ENCODE results near the gene CPSF2. TPM values are rescaled to one million over a fixed set of nuclear protein-coding genes. Genes with fewer than 3 reads are reported as not detected.
"Not testable (repeated sequence)": the region's sequence is repeated elsewhere in the genome, so short reads cannot be mapped to it uniquely, and the experiment has no call there.

Gene CPSF2
- total RNA-seq, 1 experiment from 2014 or later, result 116 TPM

- DNase-seq (ENCODE audit: unreplicated experiment), result no peak
- CTCF ChIA-PET, result interaction anchor here (0.6 kb wide), 1 partner anchor 365 kb away, joined by 3 read pairs; no protein-coding TSS in a partner anchor
- Mint-ChIP-seq H3K4me3 (ENCODE audit: unreplicated experiment) (no peak overlapping the region), H3K27me3 (ENCODE audit: insufficient read depth, unreplicated experiment) (no peaks in the 10 kb centered on the region), H3K9me3 (ENCODE audit: unreplicated experiment) (peaks cover 7% of the 10 kb centered on the region), H3K36me3 (ENCODE audit: insufficient read depth, unreplicated experiment) (no peaks in the 10 kb centered on the region), H3K4me1 (ENCODE audit: insufficient read depth, unreplicated experiment) (no peaks in the 10 kb centered on the region), H3K27ac (ENCODE audit: low read depth, unreplicated experiment) (no peak overlapping the region)
- BruUV-seq (replicated peaks), result no TSS peak
- intact Hi-C loops (cut with micrococcal nuclease), result no loop called here
- TF ChIP-seq CTCF (IDR thresholded peaks at IDR 0.05; ENCODE audit: unreplicated experiment), result no peak
- POLR2A ChIA-PET, result no interaction called here
Measured at GRCh38 chr14:92185559-92185958, 63.8 kb downstream of the CPSF2 start.

GRCh38 chr14:92187616-92188015, 65.8 kb downstream of the CPSF2 start:
- H3K4me1 Mint-ChIP-seq (ENCODE audit: insufficient read depth, unreplicated experiment); DNase-seq (ENCODE audit: unreplicated experiment); H3K27ac Mint-ChIP-seq (ENCODE audit: low read depth, unreplicated experiment); intact Hi-C loops (cut with micrococcal nuclease); CTCF ChIA-PET; BruUV-seq (replicated peaks); H3K27me3 Mint-ChIP-seq (ENCODE audit: insufficient read depth, unreplicated experiment); H3K36me3 Mint-ChIP-seq (ENCODE audit: insufficient read depth, unreplicated experiment); H3K4me3 Mint-ChIP-seq (ENCODE audit: unreplicated experiment); H3K9me3 Mint-ChIP-seq (ENCODE audit: unreplicated experiment): not testable (repeated sequence)
- POLR2A ChIA-PET, result interaction anchor here (0.6 kb wide), 1 partner anchor 66 kb away, joined by 3 read pairs; the partner anchor contains the start of genes CPSF2 and NDUFB1

- Mint-ChIP-seq H3K27ac (ENCODE audit: low read depth, unreplicated experiment) (no peak overlapping the region), H3K4me3 (ENCODE audit: unreplicated experiment) (no peak overlapping the region), H3K36me3 (ENCODE audit: insufficient read depth, unreplicated experiment) (no peaks in the 10 kb centered on the region), H3K27me3 (ENCODE audit: insufficient read depth, unreplicated experiment) (no peaks in the 10 kb centered on the region), H3K4me1 (ENCODE audit: insufficient read depth, unreplicated experiment) (no peaks in the 10 kb centered on the region), H3K9me3 (ENCODE audit: unreplicated experiment) (peaks cover 7% of the 10 kb centered on the region)
- BruUV-seq (replicated peaks), result no TSS peak
- no peak for TF ChIP-seq CTCF (IDR thresholded peaks at IDR 0.05; ENCODE audit: unreplicated experiment)
- CTCF ChIA-PET, result no interaction called here
- intact Hi-C loops (cut with micrococcal nuclease), result no loop called here
- DNase-seq (ENCODE audit: unreplicated experiment), result no peak
- POLR2A ChIA-PET, result interaction anchor here (0.9 kb wide), 1 partner anchor 18 kb away, joined by 4 read pairs; no protein-coding TSS in a partner anchor
Measured at GRCh38 chr14:92190768-92191167, 69.0 kb downstream of the CPSF2 start.

DNA sequence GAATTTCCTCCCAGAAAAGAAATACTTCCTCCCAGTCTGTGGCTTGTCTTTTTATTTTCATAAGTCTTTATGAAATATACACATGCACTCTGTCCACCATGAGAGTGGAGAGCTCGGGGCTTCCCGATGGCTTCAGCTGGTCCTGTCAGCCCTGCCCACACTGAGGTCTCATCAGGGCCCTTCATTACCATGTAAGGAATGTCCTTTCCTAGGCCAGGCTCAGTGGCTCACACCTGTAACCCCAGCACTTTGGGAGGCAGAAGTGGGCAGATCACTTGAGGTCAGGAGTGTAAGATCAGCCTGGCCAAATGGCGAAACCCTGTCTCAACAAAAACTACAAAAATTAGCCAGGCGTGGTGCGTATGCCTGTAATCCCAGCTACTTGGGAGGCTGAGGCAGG, 77.0 kb downstream of the CPSF2 start:
- H3K9me3 Mint-ChIP-seq (ENCODE audit: unreplicated experiment), result no peaks in the 10 kb centered on the region
- intact Hi-C loops (cut with micrococcal nuclease), result no loop called here
- BruUV-seq (replicated peaks), result no TSS peak
- H3K36me3 Mint-ChIP-seq (ENCODE audit: insufficient read depth, unreplicated experiment), result no peaks in the 10 kb centered on the region
- ChIA-PET POLR2A (no interaction called here), CTCF (interaction anchor here (0.7 kb wide), 1 partner anchor 301 kb away, joined by 3 read pairs; no protein-coding TSS in a partner anchor)
- H3K27ac Mint-ChIP-seq (ENCODE audit: low read depth, unreplicated experiment), result no peak overlapping the region
- no peak for TF ChIP-seq CTCF (IDR thresholded peaks at IDR 0.05; ENCODE audit: unreplicated experiment)
- H3K27me3 Mint-ChIP-seq (ENCODE audit: insufficient read depth, unreplicated experiment), result peaks cover 26% of the 10 kb centered on the region
- DNase-seq (ENCODE audit: unreplicated experiment), result no peak
- H3K4me1 Mint-ChIP-seq (ENCODE audit: insufficient read depth, unreplicated experiment), result no peaks in the 10 kb centered on the region
- no peak overlapping the region for H3K4me3 Mint-ChIP-seq (ENCODE audit: unreplicated experiment)

- ChIA-PET CTCF (interaction anchor here (1.0 kb wide), 1 partner anchor 491 kb away, joined by 5 read pairs; no protein-coding TSS in a partner anchor), POLR2A (no interaction called here)
- peaks cover 26% of the 10 kb centered on the region for H3K27me3 Mint-ChIP-seq (ENCODE audit: insufficient read depth, unreplicated experiment)
- no TSS peak for BruUV-seq (replicated peaks)
- no peaks in the 10 kb centered on the region for H3K4me1 Mint-ChIP-seq (ENCODE audit: insufficient read depth, unreplicated experiment)
- H3K36me3 Mint-ChIP-seq (ENCODE audit: insufficient read depth, unreplicated experiment), result no peaks in the 10 kb centered on the region
- intact Hi-C loops (cut with micrococcal nuclease), result no loop called here
- H3K9me3 Mint-ChIP-seq (ENCODE audit: unreplicated experiment), result no peaks in the 10 kb centered on the region
- no peak for TF ChIP-seq CTCF (IDR thresholded peaks at IDR 0.05; ENCODE audit: unreplicated experiment)
- DNase-seq (ENCODE audit: unreplicated experiment), result no peak
- no peak overlapping the region for H3K27ac Mint-ChIP-seq (ENCODE audit: low read depth, unreplicated experiment)
- no peak overlapping the region for H3K4me3 Mint-ChIP-seq (ENCODE audit: unreplicated experiment)
Measured at GRCh38 chr14:92199763-92200162, 78.0 kb downstream of the CPSF2 start.

Data from MCF 10A (cell line).